ENCODE data around the gene MAST2.

DNA sequence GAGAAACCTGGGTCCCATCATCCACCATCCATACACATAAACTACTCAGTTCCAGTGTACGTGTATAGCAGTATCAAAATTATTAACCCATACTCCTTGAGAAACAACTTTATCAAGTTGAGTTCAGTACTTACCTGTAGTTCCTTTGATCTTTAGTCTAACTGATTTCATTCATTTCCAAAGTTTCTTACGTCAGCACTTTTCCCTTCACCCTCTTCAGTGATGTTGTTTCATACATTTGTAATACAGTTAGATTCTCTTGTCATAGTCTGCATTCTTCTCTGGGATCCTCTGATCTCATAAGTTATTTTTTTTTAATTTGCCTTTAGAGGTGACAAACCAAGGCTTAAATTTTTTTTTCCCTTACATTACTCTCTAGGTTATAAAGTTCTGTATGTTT, 185.8 kb downstream of the MAST2 start:
- TF ChIP-seq, protein P1, sequence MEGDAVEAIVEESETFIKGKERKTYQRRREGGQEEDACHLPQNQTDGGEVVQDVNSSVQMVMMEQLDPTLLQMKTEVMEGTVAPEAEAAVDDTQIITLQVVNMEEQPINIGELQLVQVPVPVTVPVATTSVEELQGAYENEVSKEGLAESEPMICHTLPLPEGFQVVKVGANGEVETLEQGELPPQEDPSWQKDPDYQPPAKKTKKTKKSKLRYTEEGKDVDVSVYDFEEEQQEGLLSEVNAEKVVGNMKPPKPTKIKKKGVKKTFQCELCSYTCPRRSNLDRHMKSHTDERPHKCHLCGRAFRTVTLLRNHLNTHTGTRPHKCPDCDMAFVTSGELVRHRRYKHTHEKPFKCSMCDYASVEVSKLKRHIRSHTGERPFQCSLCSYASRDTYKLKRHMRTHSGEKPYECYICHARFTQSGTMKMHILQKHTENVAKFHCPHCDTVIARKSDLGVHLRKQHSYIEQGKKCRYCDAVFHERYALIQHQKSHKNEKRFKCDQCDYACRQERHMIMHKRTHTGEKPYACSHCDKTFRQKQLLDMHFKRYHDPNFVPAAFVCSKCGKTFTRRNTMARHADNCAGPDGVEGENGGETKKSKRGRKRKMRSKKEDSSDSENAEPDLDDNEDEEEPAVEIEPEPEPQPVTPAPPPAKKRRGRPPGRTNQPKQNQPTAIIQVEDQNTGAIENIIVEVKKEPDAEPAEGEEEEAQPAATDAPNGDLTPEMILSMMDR (IDR thresholded peaks at IDR 0.05; ENCODE audit: low read depth, low read length): no peak
- TF ChIP-seq POLR2A (IDR thresholded peaks at IDR 0.05; ENCODE audit: extremely low read depth, insufficient read length) (no peak), MYC (IDR thresholded peaks at IDR 0.05; ENCODE audit: low read depth, low read length) (no peak)
- TF ChIP-seq, protein P2, sequence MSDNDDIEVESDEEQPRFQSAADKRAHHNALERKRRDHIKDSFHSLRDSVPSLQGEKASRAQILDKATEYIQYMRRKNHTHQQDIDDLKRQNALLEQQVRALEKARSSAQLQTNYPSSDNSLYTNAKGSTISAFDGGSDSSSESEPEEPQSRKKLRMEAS (IDR thresholded peaks at IDR 0.05; ENCODE audit: low read depth, low read length): no peak
